GM12874 (cell line): ENCODE measurements around the gene MAST3.
A peak's percentile ranks its signal among the peaks of the same experiment; 100 is the strongest.

Source experiments
- CTCF ChIP-seq: IDR thresholded peaks from 2 replicates; pipeline ENCODE4 v1.5.1; 2011; ENCODE audit warnings: low read depth, mild to moderate bottlenecking, control low read depth, low read length, moderate library complexity; ENCODE audit not compliant: insufficient read depth

The MAST3 gene

GRCh38 chr19:18160493-18160970, 63.0 kb downstream of the MAST3 start:
- TF ChIP-seq CTCF = no peak

- peak; percentile 69 for TF ChIP-seq CTCF
Observed at GRCh38 chr19:18160971-18161635, 63.5 kb downstream of the MAST3 start.

GRCh38 chr19:18161636-18162002, 64.0 kb downstream of the MAST3 start:
- no peak for TF ChIP-seq CTCF

GRCh38 chr19:18164072-18164471, 66.5 kb downstream of the MAST3 start:
- no peak for TF ChIP-seq CTCF

GRCh38 chr19:18165794-18166544, 68.4 kb downstream of the MAST3 start:
- no peak for TF ChIP-seq CTCF

- no peak for TF ChIP-seq CTCF
Observed at GRCh38 chr19:18167011-18167410, 69.4 kb downstream of the MAST3 start.

GRCh38 chr19:18167975-18168645, 70.5 kb downstream of the MAST3 start:
- peak; percentile 91 for TF ChIP-seq CTCF
